Activated gamma-delta T cell (primary cell): Measurements from ENCODE around the gene TLR2.

Experiments used
- DNase-seq: peaks from one replicate; lab custom pipeline; 2025; lab: John Stamatoyannopoulos, UW
- total RNA-seq, 2 donors: gene quantifications; one replicate each; lab custom pipeline; 2026; lab: John Stamatoyannopoulos, UW

TLR2 gene, protein sequence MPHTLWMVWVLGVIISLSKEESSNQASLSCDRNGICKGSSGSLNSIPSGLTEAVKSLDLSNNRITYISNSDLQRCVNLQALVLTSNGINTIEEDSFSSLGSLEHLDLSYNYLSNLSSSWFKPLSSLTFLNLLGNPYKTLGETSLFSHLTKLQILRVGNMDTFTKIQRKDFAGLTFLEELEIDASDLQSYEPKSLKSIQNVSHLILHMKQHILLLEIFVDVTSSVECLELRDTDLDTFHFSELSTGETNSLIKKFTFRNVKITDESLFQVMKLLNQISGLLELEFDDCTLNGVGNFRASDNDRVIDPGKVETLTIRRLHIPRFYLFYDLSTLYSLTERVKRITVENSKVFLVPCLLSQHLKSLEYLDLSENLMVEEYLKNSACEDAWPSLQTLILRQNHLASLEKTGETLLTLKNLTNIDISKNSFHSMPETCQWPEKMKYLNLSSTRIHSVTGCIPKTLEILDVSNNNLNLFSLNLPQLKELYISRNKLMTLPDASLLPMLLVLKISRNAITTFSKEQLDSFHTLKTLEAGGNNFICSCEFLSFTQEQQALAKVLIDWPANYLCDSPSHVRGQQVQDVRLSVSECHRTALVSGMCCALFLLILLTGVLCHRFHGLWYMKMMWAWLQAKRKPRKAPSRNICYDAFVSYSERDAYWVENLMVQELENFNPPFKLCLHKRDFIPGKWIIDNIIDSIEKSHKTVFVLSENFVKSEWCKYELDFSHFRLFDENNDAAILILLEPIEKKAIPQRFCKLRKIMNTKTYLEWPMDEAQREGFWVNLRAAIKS
- total RNA-seq, result 0.77 to 0.83 reads per million in 2 donors

DNA sequence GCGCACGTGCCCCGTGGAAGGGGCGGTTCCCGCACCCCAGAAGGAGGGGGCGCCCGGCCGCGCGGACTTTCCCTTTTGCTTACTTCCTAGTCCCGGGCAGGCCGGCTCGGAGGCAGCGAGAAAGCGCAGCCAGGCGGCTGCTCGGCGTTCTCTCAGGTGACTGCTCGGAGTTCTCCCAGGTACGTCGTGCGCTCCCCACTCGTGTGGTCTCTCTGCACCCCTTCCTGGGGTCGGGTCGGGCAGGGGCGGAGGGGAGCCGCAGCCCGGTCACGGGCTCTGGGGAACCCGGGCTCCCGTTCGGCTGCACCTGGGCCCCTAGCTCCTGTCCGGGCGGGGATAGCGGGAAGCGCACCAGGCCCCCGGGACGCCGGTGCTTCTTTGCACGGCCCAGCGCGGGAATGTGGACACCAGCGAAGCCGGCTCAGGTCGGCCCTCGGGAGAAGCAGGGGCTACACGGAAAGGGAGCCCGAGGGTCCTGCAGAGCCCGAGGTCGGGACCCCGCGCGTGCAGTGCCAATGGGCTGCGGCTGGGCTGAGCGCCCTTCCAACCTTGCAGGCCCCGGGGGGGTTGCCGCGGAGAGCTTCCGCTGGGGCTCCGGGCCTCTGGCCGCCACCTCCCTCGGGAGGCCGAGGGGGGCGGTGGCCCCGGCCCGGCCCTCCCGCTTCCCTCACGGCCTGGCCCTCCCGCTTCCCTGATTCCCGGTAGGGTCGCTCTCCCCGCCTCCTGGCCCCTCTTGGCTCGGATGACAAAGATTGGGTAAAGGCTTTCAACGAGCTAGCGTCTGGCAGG is at the start of gene TLR2:
TLR2 (plus strand) TSS at position 99 of the 789 bp plus-strand sequence. CDS start 18,628 bp downstream, outside the sequence.
- DNase-seq, result peak; percentile 23

DNA sequence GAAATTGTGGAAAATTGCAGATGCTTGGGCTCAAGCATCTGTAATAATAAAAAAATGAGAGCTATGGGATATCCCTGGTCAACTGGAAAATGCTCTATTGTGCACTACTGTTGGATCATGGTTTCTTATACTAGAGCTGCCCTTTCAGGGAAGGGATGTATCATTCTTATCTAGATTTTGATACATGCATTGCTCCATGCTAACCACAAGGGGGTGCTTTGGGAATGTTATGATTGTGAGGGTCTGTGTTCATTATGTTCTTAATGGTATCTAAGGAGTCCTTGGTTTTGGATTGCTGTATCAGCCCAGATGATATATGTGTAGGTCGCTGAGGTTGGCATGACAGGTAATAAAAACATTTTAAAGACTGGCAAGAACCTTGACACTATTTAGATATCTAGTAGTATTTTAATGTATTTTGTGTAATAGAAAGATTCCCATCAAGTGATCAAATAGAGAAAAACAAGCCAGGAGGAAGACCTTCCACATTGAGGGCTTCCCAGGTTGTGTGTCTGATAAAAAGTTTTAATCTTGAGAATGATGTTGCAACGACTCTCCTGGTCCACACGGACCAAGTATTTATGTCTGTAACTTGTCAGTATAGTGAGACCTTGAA is 49.2 kb upstream of the TLR2 start:
- DNase-seq, result no peak

DNA sequence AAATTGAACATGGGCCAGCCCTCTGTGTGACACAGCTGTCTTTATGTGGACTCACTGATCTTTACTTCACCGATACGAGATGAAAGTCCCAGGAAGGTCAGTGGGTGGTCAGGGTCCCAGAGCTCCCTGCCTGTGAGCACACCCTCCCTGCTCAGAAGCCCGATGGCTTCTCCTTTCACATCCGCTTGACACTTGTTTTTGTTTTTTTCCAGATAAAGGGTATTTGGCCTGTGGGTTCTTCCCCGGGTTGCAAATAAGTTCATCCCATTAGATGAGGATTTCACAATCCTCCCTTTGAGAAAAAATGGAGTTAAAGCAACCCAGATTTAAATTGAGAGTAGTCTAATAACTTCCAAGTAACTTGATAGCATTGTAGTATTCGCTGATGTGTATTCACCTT is 48.2 kb upstream of the TLR2 start:
- no peak for DNase-seq

DNA sequence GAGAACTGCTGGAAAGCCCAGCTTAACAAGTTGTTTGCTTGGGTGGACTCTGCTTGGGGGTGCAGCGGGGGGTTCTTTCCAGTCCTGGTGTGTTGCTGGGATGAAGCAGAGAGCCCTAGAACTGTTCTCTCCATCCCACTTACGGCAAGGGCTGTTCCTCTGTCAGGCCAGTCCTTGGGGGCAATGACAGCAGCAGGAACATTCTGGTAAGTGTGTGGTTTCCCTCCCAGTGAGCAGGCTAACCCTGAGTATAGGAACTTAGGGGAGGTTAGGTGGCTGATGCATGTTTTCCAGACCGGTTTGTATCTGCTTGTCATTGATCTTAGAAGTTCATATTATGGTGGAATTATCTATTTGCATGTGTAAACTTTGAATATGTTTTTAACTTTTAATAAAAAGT is 46.9 kb upstream of the TLR2 start:
- no peak for DNase-seq

DNA sequence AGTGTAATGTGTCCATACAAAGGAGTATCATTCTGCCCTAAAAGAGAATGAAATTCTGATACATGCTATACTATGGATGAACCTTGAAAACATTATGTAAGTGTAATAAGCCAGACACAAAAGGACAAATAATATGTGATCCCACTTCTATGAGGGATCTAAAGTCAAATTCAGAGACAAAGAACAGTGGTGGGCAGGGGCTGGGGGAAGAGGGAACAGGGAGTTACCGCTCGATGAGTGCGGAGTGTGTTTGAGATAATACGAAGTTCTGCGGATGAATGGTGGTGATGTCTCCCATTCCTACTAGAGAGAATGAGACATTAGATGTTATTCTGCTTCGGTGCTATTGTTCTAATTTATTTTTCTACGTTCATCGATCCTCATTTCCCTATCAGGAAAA is 46.1 kb upstream of the TLR2 start:
- no peak for DNase-seq

DNA sequence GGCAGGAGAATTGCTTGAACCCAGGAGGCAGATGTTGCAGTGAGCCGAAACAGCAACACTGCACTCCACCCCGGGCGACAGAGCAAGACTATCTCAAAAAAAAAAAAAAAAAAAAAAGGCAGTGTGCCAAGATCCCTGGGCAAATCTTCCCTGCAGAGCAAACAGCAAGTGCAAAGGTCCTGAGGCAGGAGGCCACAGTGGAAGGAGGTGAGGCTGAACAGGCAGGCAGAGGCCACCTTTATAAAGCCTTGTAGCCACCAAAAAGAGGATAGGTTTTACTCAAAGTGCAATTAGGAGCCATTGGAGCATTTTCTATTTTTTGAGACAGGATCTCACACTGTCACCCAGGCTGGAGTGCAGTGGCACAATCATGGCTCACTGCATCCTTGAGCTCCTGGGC is 45.1 kb upstream of the TLR2 start:
- no peak for DNase-seq

DNA sequence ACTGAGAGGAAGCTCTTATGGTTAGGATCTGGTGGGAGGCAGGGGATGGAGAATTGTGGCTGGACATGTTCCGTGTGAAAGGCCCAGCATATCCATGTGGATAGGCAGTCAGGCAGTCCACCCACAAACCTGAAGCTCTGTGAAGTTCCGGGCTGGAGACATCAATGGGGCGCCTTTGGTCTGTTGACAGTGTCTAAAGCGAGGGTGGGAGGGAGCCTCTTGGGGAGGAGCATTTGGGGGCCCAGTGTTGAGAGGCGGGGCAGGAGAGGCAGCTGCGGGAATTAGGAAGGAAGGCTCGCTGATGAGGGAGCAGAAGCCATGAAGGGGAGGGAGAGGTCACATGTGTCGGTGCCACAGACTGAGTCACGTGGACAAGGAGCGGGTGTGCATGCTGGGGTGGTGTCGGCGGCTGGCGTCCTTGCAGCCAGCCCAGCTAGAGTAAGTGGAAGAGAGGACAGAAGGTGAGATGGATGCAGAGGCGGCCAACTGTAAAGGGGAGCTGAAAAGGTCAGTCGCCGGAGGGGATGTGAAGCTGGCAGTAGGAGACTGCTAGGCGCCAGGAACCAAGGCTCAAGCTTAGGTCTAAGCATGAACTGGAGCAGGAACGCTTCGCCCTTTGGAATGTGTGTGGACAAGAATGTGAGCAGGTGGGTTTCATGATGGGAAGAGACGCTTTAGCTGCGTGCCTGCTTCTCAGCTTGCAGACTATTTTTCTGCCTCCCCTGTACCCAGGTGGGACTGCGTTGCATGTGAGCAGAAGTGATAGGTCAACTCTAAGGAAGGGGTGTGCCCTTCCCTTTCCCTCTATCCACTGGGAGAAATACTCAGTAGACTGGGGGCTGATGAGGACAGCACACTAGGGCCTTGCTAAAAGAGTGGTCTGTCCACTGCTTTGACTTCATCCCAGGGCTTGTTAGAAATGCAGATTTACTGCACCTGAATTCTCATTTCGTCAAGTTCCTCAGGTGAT is 44.0 kb upstream of the TLR2 start:
- DNase-seq, result no peak

DNA sequence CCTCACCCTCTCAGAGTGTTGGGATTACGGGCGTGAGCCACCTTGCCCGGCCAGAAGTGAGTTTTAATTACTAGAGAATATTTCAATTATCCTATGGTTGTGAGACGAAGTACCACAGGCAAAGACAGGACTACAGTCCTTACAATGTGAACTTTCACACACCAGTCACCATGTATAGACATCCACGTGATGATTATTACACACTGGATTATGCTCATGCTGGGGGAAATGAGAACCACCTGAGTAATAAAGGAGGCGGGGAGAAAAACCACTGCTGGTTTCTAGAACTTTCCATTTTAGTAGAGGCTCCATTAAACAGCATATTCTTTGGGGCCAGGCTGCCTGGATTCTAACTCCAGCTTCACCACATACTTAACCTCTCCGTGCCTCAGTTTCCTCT is 42.5 kb upstream of the TLR2 start:
- no peak for DNase-seq

DNA sequence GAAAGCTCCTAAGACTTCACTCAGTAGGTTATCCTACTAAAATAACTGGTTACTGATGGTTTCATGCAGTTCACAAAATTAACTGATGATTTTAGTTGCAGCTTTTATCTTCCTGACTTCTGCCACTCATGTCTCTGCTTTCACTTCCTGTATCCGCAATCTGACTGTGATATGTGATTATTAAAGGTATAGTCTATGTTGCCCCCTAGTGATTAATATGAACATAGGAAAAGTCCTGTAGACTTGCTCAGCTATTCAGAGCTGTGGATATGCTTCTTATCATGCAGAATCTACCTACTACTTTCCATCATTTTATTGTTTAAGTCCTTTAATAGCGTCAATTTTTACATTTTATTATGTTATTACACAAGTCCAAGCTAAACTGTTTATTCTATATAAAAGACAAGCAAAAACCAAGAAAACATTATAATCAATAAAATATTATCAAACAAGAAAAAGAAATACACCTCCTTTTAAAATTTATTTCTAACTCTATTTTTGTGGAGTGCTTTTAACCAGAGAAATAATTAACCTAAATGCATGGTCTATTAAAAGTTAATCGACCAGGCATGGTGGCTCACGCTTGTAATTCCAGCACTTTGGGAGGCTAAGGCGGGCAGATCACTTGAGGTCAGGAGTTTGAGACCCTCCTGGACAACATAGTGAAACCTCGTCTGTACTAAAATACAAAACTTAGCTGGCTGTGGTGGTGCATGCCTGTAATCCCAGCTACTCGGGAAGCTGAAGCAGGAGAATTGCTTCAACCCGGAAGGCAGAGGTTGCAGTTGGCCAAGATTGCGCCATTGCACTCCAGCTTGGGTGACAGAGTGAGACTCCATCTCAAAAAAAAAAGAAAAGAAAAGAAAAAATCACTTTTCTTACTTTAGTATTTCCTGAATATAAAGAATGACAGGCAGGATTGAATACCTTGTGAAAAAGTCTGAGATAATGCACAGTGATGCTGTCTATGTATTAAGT is 40.4 kb upstream of the TLR2 start:
- no peak for DNase-seq

DNA sequence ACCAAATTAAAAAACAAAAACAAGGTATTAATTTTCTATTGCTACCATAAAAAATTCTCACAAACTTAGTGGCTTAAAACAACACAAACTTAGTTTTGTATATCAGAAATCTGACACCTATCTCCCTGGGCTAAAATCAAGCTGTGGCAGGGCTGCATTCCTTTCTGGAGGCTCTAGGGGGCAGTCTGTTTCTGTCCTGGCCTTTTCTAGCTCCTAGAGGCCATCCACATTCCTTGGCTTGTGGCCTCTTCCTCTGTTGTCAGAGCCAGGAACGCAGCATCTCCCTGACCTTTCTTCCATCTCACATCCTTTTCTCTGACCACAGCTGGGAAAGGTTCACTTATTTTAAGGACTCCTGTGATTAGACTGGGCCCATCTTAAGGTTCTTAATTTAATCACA is 38.9 kb upstream of the TLR2 start:
- no peak for DNase-seq

DNA sequence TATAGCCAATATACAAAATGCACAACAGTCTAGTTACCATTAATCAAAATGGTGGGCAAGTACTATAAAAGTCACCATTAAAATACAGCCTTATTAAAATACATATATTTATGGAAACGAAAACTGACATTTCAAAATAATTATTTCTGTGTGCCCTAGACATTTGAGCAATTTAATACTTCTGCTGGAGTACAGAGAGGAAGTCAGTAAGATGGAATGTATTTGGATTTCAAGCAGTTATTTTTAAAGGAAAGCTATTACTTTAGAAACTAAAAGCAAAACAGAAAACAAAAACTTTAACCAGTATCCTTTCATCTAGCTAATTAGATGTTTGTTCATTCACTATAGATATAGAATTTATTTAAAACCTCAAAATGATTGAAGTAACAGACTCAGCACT is 37.8 kb upstream of the TLR2 start:
- DNase-seq, result no peak

DNA sequence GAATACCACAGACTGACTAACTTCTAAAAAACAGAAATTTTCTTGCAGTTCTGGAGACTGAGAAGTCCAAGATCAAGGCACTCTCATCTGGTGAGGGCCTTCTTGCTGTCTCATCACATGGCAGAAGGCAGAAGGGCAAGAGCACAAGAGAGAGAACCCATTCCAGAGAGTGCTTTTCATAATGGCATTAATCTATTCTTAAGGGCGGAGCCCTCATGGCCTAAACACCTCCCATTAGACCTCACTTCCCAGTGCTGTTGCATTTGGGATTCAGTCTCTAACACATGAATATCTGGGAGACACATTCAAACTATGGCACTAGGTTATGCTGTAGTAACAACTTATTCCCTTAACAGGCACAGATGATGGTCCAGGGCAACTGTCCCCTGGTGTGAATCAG is 37.1 kb upstream of the TLR2 start:
- no peak for DNase-seq

DNA sequence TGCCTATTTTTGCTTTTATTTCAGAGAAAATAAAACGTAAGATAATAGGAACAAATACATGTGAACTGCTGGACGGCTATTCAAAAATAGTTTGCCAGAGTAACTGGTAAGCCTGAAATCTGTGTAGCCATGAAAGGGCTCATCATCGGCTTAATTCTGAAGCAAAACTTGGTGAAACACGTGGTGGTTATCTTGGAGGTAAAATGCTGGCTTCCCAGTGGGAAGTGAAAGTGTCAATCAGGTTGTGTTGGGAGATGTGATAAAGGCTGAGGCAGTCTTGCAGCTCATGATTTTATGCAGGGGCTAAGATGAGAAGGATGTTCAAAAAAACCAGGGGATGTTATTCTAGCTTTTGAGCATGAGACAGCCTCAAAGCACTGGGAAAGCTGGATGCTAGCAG is 36.1 kb upstream of the TLR2 start:
- no peak for DNase-seq

DNA sequence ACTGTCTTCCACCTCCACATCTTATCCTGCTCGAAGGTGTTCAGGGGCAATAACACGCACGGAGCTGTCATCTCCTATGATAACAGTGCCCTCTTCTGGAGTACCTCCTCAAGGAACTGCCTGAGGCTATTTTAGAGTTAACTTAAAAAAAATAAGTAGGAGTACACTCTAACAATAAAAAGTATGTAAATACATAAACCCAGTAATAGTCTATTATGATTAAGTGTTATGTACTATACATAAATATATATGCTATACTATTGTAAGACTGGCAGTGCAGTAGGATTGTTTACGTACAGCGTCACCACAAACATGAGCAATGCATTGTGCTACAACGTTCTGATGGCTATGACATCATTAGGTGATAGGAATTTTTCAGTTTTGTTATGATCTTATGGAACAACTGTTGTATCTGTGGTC is 34.5 kb upstream of the TLR2 start:
- DNase-seq, result no peak

DNA sequence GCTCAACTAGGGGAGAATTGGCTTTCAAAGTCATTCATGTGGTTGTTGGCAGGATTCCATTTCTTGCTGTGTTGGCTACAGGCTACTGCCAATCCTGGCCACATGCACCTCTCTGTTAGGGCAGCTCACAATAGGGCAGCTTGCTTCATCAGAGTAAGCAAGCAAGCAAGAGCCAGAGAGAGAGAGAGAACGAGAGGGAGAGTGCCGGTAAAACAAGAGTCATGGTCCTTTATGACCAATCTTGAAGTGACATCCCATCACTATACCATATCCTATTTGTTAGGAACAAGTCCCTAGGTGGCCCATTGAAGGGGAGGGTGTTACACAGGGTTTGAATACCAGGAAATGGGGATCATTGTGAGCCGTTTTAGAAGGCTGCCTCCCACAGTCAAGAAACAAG is 33.0 kb upstream of the TLR2 start:
- no peak for DNase-seq

DNA sequence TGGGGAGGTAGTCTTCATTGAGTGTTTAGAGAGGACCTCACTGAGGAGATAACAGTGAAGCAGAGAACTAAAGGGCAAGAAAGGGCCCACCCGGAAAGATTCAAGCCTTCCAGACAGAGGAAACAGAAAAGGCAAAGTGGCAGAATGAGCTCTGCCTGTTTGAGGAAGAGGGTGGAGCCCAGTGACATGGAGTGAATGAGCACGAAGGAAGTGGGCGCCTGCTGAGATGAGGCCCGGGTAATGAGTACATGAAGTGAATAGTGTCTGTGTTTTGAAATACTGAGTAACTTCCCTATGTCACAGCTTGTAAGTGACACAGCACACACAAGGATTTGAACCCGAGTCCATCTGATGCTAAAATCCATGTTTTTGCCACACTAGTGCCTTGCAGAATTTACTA is 32.5 kb upstream of the TLR2 start:
- DNase-seq, result no peak

DNA sequence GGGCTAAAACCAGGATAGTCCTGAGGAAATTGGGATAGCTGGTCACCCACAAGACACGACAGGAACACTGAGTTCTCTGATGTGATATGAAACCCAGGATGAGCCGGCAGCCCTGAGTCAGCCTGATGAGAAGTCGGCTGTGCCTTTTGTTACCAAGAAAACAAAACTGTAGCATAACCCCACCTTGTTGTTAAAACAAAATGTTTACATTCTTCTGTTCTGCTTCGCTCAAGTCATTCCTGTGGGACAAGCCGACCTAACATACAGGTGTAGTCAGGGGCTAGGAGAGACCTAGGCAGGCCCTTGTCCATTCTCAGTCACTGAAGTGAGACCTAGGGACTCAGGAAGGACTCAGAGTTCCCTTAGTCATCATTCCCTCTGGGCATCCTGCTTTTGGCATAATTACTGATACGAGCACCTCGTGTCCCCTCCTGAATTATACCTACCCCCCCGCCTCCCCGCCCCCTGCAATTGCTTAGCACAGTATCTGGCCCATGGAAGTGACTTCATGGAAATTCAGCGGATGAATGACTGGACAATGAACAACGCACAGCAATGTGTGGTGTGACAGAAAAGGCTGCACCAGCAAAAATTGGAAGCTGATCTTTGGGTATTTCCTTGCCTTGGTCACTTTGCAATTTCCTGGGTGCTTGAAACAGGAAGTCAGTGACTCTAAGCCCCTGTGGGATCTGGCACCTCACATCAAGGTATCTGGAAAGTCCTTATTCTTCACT is 31.9 kb upstream of the TLR2 start:
- DNase-seq, result no peak

DNA sequence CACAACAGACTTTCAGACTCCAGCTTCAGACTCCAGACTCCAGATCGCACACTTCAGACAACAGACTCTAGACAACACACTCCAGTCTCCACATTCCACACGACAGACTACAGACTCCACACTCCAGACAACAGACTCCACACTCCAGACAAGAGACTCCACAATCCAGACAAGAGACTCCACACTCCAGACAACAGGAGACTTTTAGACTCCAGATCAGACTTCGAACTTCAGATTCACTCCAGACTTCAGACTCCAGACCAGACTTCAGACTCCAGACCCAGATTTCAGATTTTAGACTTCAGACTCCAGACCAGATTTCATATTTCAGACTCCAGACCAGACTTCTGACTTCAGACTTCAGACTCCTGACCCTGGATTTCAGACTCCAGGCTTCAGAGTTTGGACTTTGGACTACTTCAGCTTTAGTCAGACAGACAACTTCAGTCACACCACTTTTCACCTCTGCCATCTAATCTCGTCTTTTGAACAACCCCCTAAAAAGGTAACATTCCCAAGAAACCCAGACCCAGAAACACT is 29.0 kb upstream of the TLR2 start:
- no peak for DNase-seq

DNA sequence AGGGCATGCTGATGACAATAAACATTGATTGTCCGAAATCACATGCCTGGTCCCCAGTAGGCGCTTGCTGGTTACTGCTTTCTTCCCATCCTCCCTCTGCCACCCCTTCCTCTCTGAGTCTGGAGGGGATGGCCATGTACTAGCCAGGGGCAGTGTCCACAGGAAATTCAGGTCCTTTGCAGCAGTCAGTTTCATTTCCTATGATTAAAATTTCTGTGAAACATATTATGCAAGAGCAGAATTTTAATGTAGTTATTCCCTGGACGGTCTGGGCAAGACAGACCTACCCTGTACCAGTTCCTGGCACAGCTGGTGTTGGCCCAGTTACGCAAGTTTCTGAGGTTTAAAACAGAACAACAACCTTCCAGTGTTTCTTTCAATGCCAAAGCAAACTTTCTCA is 28.2 kb upstream of the TLR2 start:
- no peak for DNase-seq
